Measurements from ENCODE around the gene SLC16A8. TPM values are rescaled to one million over a fixed set of nuclear protein-coding genes. Genes with fewer than 3 reads are reported as not detected.

The SLC16A8 gene
- total RNA-seq, 1 experiment from 2014 or later: not detected

GRCh38 chr22:38110863-38111852 lies 27.2 kb upstream of the SLC16A8 start:
- H3K36me3 Mint-ChIP-seq (ENCODE audit: insufficient read depth, unreplicated experiment): peaks cover 68% of the 10 kb centered on the region
- no peak for TF ChIP-seq CTCF (IDR thresholded peaks at IDR 0.05; ENCODE audit: unreplicated experiment)
- H3K4me3 Mint-ChIP-seq (ENCODE audit: low read depth, unreplicated experiment): peak overlapping the region; percentile 79
- peaks cover 63% of the 10 kb centered on the region for H3K4me1 Mint-ChIP-seq (ENCODE audit: low read depth, unreplicated experiment)
- CTCF ChIA-PET: interaction anchor here (0.6 to 1.5 kb wide), 6 partner anchors 53 to 195 kb away, joined by 3 to 8 read pairs (median 3); partner anchors contain the start of gene PLA2G6
- peak overlapping the region; percentile 87 for H3K27ac Mint-ChIP-seq (ENCODE audit: unreplicated experiment)
- BruUV-seq (replicated peaks): TSS peak; percentile 68
- DNase-seq: peak; percentile 81
- intact Hi-C loops (cut with micrococcal nuclease; ENCODE audit: unreplicated experiment): loop anchor here (10.0 kb wide), 1 partner anchor 54 kb away; no protein-coding TSS in a partner anchor
- H3K9me3 Mint-ChIP-seq (ENCODE audit: low read depth, unreplicated experiment): no peaks in the 10 kb centered on the region
- H3K27me3 Mint-ChIP-seq (ENCODE audit: unreplicated experiment): no peaks in the 10 kb centered on the region

- CTCF ChIA-PET: interaction anchor here (0.5 to 1.5 kb wide), 6 partner anchors 54 to 219 kb away, joined by 3 to 8 read pairs (median 5); partner anchors contain the start of gene PLA2G6
- H3K27me3 Mint-ChIP-seq (ENCODE audit: unreplicated experiment): no peaks in the 10 kb centered on the region
- TSS peak; percentile 53 for BruUV-seq (replicated peaks)
- H3K9me3 Mint-ChIP-seq (ENCODE audit: low read depth, unreplicated experiment): no peaks in the 10 kb centered on the region
- TF ChIP-seq CTCF (IDR thresholded peaks at IDR 0.05; ENCODE audit: unreplicated experiment): no peak
- H3K27ac Mint-ChIP-seq (ENCODE audit: unreplicated experiment): peak within 1 kb of the TSS; percentile 87
- peaks cover 63% of the 10 kb centered on the region for H3K4me1 Mint-ChIP-seq (ENCODE audit: low read depth, unreplicated experiment)
- peak; percentile 82 for DNase-seq
- intact Hi-C loops (cut with micrococcal nuclease; ENCODE audit: unreplicated experiment): loop anchor here (10.0 kb wide), 1 partner anchor 55 kb away; no protein-coding TSS in a partner anchor
- H3K4me3 Mint-ChIP-seq (ENCODE audit: low read depth, unreplicated experiment): peak within 1 kb of the TSS; percentile 79
- peaks cover 70% of the 10 kb centered on the region for H3K36me3 Mint-ChIP-seq (ENCODE audit: insufficient read depth, unreplicated experiment)
These were observed 26.3 kb upstream of the SLC16A8 start, which contains the start of gene BAIAP2L2 for GRCh38 chr22:38110008-38110862. Gene BAIAP2L2 (minus strand): TSS chr22:38110684. CDS start chr22:38110525, 159 bp downstream.

GRCh38 chr22:38109371-38110001 lies 25.5 kb upstream of the SLC16A8 start:
- Mint-ChIP-seq H3K36me3 (ENCODE audit: insufficient read depth, unreplicated experiment) (peaks cover 76% of the 10 kb centered on the region), H3K4me3 (ENCODE audit: low read depth, unreplicated experiment) (peak overlapping the region; percentile 79), H3K27me3 (ENCODE audit: unreplicated experiment) (no peaks in the 10 kb centered on the region), H3K4me1 (ENCODE audit: low read depth, unreplicated experiment) (peaks cover 56% of the 10 kb centered on the region), H3K9me3 (ENCODE audit: low read depth, unreplicated experiment) (no peaks in the 10 kb centered on the region), H3K27ac (ENCODE audit: unreplicated experiment) (peak overlapping the region; percentile 87)
- intact Hi-C loops (cut with micrococcal nuclease; ENCODE audit: unreplicated experiment): loop anchor here (10.0 kb wide), 1 partner anchor 55 kb away; no protein-coding TSS in a partner anchor
- no TSS peak for BruUV-seq (replicated peaks)
- no peak for DNase-seq
- CTCF ChIA-PET: no interaction called here
- no peak for TF ChIP-seq CTCF (IDR thresholded peaks at IDR 0.05; ENCODE audit: unreplicated experiment)

All from Calu3 (cell line).